Measurements from ENCODE around the gene BABAM1. TPM values are rescaled to one million over a fixed set of nuclear protein-coding genes. Genes with fewer than 3 reads are reported as not detected.

The BABAM1 gene
- total RNA-seq, 2 experiments from 2014 or later, result 56.2 to 63.5 TPM

- Histone ChIP-seq H3K4me1 (ENCODE audit: insufficient read depth, low read length) (peaks cover 14% of the 10 kb centered on the region), H3K27ac (ENCODE audit: low read depth in 1 of 2, low read length in 2 of 2) (no peak overlapping the region), H3K9me3 (ENCODE audit: control insufficient read depth in 1 of 2, insufficient read depth in 1 of 2, low read length in 2 of 2) (no peaks in the 10 kb centered on the region), H3K36me3 (ENCODE audit: insufficient read depth, low read length) (peaks cover 43% of the 10 kb centered on the region), H3K4me3 (ENCODE audit: low read length) (no peak overlapping the region), H3K27me3 (ENCODE audit: control insufficient read depth in 1 of 2, insufficient read depth in 2 of 2, low read length in 2 of 2) (no peaks in the 10 kb centered on the region)
- TF ChIP-seq CTCF (IDR thresholded peaks at IDR 0.05), result no peak
- ChIA-PET POLR2A (interaction anchor here (0.8 to 1.5 kb wide), 2 partner anchors 10 to 15 kb away, joined by 3 read pairs; partner anchors contain the start of genes ANO8 and DDA1), CTCF (no interaction called here)
- intact Hi-C loops (cut with DNase I, micrococcal nuclease), result no loop called here
- H3K27ac Mint-ChIP-seq, result no peak overlapping the region
- no peaks in the 10 kb centered on the region for H3K27me3 Mint-ChIP-seq
- H3K9me3 Mint-ChIP-seq, result no peaks in the 10 kb centered on the region
- peaks cover 50% of the 10 kb centered on the region for H3K36me3 Mint-ChIP-seq (ENCODE audit: low read depth)
- DNase-seq, result peak in 1 of 14 experiments; percentile 13
- H3K4me1 Mint-ChIP-seq (ENCODE audit: low read depth), result peaks cover 6% of the 10 kb centered on the region
- no peak overlapping the region for H3K4me3 Mint-ChIP-seq
- no peak for ATAC-seq (ENCODE audit: poor library complexity)
Observed at GRCh38 chr19:17319473-17320238, 52.4 kb downstream of the BABAM1 start.

- CTCF ChIA-PET, result no interaction called here
- Histone ChIP-seq H3K27ac (ENCODE audit: low read depth in 1 of 2, low read length in 2 of 2) (no peak overlapping the region), H3K4me1 (ENCODE audit: insufficient read depth, low read length) (peaks cover 14% of the 10 kb centered on the region), H3K4me3 (ENCODE audit: low read length) (no peak overlapping the region), H3K9me3 (ENCODE audit: control insufficient read depth in 1 of 2, insufficient read depth in 1 of 2, low read length in 2 of 2) (peaks cover 0 to 7% of the 10 kb centered on the region in 2 experiments), H3K36me3 (ENCODE audit: insufficient read depth, low read length) (peaks cover 38% of the 10 kb centered on the region), H3K27me3 (ENCODE audit: control insufficient read depth in 1 of 2, insufficient read depth in 2 of 2, low read length in 2 of 2) (no peaks in the 10 kb centered on the region)
- POLR2A ChIA-PET, result no interaction called here
- H3K9me3 Mint-ChIP-seq, result no peaks in the 10 kb centered on the region
- intact Hi-C loops (cut with DNase I, micrococcal nuclease), result no loop called here
- H3K27ac Mint-ChIP-seq, result no peak overlapping the region
- H3K27me3 Mint-ChIP-seq, result no peaks in the 10 kb centered on the region
- peaks cover 49% of the 10 kb centered on the region for H3K36me3 Mint-ChIP-seq (ENCODE audit: low read depth)
- no peak for DNase-seq
- no peak for TF ChIP-seq CTCF (IDR thresholded peaks at IDR 0.05)
- ATAC-seq (ENCODE audit: poor library complexity), result no peak
- no peak overlapping the region for H3K4me3 Mint-ChIP-seq
- H3K4me1 Mint-ChIP-seq (ENCODE audit: low read depth), result peaks cover 6% of the 10 kb centered on the region
Observed at GRCh38 chr19:17320435-17320834, 53.2 kb downstream of the BABAM1 start.

- Histone ChIP-seq H3K27me3 (ENCODE audit: control insufficient read depth in 1 of 2, insufficient read depth in 2 of 2, low read length in 2 of 2) (no peaks in the 10 kb centered on the region), H3K4me3 (ENCODE audit: low read length) (no peak overlapping the region), H3K27ac (ENCODE audit: low read depth in 1 of 2, low read length in 2 of 2) (no peak overlapping the region), H3K36me3 (ENCODE audit: insufficient read depth, low read length) (peaks cover 31% of the 10 kb centered on the region), H3K9me3 (ENCODE audit: control insufficient read depth in 1 of 2, insufficient read depth in 1 of 2, low read length in 2 of 2) (peaks cover 0 to 7% of the 10 kb centered on the region in 2 experiments), H3K4me1 (ENCODE audit: insufficient read depth, low read length) (peaks cover 13% of the 10 kb centered on the region)
- POLR2A ChIA-PET, result interaction anchor here (2.1 kb wide), 1 partner anchor 11 kb away, joined by 7 read pairs; no protein-coding TSS in a partner anchor
- peak overlapping the region; percentile 33 for H3K27ac Mint-ChIP-seq
- DNase-seq, result no peak
- peaks cover 36% of the 10 kb centered on the region for H3K36me3 Mint-ChIP-seq (ENCODE audit: low read depth)
- H3K27me3 Mint-ChIP-seq, result no peaks in the 10 kb centered on the region
- no peaks in the 10 kb centered on the region for H3K9me3 Mint-ChIP-seq
- peak overlapping the region; percentile 20 for H3K4me3 Mint-ChIP-seq
- no peak for TF ChIP-seq CTCF (IDR thresholded peaks at IDR 0.05)
- H3K4me1 Mint-ChIP-seq (ENCODE audit: low read depth), result peaks cover 6% of the 10 kb centered on the region
- CTCF ChIA-PET, result interaction anchor here (0.8 kb wide), 1 partner anchor 21 kb away, joined by 3 read pairs; no protein-coding TSS in a partner anchor
- intact Hi-C loops (cut with DNase I, micrococcal nuclease), result no loop called here
- no peak for ATAC-seq (ENCODE audit: poor library complexity)
Observed at GRCh38 chr19:17321655-17322489, 54.6 kb downstream of the BABAM1 start.

Measured in CD4-positive, alpha-beta T cell (primary cell).